GM18867 (cell line): Measurements from ENCODE around the gene PCDHB8.
"Not testable (repeated sequence)": the region's sequence is repeated elsewhere in the genome, so short reads cannot be mapped to it uniquely, and the experiment has no call there.

Experiments
- ATAC-seq: cut with Tn5 transposase; IDR thresholded peaks from one replicate; pipeline ENCODE4 v1.9.1; 2021; ENCODE audit warnings: mild to moderate bottlenecking, moderate library complexity; ENCODE audit not compliant: unreplicated experiment

Gene PCDHB8

DNA sequence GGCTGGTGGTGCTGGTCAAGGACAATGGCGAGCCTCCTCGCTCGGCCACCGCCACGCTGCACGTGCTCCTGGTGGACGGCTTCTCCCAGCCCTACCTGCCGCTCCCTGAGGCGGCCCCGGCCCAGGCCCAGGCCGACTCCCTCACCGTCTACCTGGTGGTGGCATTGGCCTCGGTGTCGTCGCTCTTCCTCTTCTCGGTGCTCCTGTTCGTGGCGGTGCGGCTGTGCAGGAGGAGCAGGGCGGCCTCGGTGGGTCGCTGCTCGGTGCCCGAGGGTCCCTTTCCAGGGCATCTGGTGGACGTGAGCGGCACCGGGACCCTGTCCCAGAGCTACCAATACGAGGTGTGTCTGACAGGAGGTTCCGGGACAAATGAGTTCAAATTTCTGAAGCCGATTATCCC, 47.8 kb downstream of the PCDHB8 start:
- not testable (repeated sequence) for ATAC-seq
